Measurements from ENCODE around the gene PLCB1. TPM values are rescaled to one million over a fixed set of nuclear protein-coding genes. Genes with fewer than 3 reads are reported as not detected.
"Not testable (repeated sequence)": the region's sequence is repeated elsewhere in the genome, so short reads cannot be mapped to it uniquely, and the experiment has no call there.

PLCB1 gene
- polyA plus RNA-seq, 12 donors: 7.4 to 17.8 (median 10.6) TPM; not detected in 1

DNA sequence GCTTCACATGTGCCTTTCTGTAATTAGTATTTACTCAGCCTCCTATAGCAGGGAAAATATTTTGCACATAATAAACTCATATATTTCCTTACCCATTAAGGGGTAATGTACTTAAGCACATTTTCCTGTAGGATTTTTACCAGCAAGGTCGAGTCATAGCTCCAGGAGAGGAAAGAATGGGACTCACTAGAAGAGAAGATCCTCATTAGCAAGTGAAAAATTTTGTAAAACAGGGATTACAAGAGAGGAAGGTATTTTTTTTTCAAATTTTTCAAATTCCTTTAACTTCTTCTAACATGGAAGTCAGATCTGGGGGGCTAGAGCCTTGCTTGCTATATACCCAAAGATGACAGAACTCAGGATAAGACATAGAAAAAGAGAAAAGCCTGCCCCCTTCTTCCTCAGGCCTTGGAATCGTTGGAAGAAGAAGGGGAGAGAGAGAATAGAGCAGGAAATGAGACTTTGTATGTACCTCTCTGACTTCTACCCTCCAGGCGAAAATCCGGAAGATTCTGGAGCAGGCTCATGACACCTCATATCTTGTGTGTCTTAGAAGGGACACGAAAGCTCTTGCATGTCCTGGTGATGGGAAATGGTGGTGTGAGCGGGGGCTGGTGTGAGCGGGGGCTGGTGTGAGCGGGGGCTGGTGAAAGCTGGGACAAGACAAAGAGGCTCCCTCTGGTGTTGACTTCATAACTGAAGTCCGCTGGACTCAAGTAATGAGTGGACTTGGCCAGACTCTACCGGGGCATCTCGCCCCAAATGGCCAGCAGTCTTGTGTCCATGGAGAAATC lies 679.9 kb downstream of the PLCB1 start:
- no peak for DNase-seq

DNA sequence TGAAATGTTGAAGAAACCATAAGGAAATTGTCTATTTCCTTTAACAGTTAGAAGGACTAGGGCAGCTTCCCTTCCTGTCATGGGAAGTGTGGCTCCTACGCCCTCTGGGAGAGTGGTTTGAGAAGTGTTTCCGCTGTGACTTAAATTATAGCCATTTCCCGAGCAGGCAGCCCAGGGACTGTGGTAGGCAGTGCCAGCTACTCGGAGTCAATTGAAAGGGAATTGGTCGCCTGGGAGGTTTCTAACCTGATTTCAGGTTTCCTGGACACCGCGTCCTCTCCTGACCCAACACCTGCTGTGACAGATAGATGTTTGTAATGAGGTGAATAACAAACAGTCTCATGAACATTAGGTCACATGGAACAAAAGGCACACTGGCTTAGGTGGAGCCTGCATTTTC lies 680.8 kb downstream of the PLCB1 start:
- DNase-seq: no peak

DNA sequence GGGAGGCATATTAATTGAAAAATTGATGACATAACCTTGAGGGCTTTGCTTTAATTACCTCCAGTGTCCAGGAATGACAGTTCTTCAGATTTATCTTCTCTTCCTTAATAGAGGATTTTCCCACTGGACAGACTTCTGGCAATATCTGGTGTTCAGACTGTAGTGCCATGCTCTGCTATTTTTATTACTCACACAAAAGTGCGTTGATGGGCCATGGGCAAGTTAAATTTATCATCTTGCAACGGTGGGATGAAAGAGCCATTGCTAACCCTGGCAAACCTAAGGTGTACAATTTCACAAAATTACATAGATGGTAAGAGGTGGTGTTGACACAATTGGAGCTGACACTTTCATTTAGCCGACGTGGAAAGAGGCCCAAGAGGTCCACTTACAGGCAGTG lies 683.1 kb downstream of the PLCB1 start:
- DNase-seq: no peak

DNA sequence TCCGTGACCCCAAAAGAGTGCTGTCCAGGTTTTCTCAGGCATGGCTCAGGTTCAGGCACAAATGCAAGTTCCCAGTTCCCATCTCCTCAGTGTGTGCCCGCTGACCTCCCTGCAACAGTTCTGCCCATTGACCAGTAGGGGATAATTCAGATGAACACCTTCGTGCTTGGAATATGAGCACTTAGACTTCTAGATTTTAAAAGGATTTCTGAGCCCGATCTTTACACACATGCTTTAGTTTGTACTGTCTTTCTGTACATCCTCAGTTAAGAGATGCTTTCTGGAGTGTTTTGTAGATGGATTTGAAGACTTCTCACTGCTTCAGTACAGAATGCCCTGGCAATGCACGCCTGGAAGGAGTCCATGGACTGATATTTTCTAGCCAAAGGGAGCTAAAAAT lies 697.2 kb downstream of the PLCB1 start:
- no peak for DNase-seq

DNA sequence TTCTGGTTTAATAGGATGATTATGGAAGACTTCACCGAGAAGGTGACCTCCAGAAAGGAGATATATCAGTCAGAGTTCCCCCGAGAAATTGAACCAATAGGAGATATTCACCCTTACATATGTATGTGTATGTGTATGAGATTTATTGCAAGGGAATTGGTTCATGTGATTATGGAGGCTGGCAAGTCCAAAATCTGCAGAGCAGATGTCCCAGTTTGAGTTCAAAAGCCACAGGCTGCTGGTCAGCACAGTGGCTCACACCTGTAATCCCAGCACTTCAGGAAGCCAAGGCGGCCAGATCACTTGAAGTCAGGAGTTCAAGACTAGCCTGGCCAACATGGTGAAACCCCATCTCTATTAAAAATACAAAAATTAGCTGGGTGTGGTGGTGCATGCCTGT lies 702.2 kb downstream of the PLCB1 start:
- DNase-seq: not testable (repeated sequence)

DNA sequence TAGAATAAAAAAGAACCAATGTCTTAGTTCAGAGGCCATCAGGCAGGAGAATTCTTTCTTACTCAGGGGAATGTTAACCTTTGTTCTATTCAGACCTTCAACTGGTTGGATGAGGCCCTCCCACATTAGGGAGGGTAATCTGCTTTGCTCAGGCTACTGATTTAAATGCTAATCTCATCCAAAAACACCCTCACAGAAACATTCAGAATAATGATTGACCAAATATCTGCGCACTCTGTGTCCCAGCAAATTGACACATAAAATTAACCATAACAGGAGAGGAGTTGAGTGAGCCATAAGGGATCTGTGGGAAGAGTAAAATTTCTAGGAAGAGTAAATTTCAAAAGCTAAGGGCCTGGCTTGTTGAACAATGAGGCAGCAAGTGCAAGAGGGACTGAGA lies 702.8 kb downstream of the PLCB1 start:
- DNase-seq: no peak

DNA sequence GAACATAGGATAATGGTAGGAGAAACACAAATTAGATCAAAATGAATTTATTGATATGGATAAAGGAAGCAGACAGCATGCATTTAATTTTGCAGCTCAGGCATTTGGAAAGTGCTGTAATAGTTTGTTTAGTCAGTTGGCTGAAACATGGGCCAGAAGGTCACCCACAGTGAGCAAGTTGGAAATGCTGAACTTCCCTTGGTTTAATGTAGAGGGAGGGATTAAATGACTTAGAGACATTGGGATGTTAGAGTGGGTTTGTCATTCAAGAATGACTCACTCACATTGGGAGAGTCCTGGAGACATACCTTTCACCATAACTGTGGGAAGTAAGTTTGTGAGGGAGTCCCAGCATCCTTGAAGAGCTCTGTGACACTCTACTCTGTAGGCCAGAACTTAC lies 705.3 kb downstream of the PLCB1 start:
- no peak for DNase-seq

DNA sequence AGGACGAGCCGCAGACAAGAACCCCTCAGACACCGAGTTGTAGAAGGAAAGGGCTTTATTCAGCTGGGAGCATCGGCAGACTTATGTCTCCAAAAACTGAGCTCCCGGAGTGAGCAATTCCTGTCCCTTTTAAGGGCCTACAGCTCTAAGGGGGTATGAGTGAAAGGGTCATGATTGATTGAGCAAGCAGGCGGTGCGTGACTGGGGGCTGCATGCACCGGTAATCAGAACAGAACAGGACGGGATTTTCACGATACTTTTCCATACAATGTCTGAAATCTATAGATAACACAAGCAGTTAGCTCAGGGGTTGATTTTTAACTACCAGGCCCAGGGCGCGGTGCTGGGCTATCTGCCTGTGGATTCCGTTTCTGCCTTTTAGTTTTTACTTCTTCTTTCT lies 710.5 kb downstream of the PLCB1 start:
- no peak for DNase-seq

DNA sequence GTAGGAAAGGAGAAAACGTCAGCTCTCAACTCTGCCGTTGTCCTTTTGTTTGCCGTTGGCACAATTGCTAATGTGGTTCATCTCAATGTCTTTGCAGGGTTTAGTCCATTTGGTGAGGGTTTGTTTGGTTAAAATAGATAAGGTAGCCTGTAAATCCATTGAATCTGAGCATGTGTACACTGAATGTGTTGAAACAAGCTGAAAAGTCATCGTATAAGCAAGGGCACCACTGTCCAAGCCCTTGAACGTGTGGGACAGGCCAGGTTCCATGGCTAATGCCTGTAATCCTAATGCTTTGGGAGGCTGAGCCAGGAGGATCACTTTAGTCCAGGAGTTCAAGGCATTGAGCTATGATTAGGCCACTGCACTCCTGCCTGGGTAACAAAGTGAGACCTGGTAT lies 712.1 kb downstream of the PLCB1 start:
- DNase-seq: no peak

DNA sequence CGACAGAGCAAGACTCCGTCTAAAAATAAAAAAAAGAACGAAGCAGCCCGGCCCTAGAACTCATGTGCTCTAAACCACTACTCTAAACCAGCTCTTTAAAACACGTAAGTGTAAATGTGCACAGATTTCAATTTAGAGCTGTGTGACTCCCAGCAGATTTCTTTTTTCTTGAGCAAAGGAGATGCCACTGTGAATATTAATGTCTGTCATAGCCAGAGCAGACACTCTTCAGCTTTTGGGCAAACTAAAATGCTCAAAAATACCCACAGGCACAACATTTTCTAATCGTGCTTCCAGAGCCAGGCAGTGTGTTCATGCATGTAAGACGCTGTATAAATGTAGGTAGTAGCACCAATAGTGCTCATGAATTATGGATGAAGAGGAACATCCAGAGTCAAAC lies 717.9 kb downstream of the PLCB1 start:
- no peak for DNase-seq

DNA sequence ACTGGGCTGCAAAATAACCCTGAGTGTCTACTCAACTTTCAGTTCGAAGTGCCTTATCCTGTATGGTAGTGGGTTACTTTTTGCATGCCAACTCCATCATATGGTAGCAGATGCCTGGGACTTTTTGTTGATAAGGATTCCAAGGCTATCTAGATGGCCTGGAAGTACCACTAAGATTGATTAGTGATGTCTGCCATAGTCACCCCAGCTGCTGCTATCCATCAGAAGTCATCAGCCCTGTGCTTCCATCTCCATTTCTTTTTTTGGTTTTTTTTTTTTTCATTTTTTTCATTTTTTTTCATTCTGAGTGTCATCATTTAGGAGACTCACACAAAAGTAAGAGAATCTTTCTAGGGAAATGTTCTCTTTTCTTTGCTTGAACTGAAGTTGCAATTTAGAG lies 719.4 kb downstream of the PLCB1 start:
- DNase-seq: no peak

DNA sequence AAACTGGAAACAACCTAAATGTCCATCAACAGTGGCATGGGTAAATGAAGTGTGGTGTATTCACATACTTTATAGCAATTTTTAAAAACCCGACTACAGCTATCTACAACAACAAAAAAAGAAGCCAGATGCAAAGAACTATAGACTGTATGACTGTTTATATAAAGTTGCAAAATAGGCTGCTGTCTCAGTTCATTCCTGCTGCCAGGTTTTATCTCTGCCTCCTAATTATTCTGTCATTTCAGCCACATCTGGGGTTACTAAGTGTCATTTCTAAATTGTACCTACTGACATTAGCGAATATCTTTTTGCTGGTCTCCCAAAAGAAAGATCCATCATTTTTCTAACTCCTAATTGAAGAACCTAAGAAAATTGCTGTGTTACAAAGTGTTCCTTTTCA lies 719.9 kb downstream of the PLCB1 start:
- not testable (repeated sequence) for DNase-seq

DNA sequence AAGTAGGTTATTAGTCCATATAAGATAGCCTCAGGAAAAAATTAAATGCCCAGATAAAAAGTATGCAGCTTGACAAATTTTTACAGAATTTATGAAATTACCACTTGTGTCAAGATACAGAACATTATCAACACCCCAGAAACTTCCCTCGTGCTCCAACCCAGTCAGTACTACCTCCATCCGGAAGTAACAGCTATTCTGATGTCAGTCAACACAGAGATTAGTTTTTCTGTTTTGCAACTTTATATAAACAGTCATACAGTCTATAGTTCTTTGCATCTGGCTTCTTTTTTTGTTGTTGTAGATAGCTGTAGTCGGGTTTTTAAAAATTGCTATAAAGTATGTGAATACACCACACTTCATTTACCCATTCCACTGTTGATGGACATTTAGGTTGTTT lies 721.1 kb downstream of the PLCB1 start:
- DNase-seq: not testable (repeated sequence)

DNA sequence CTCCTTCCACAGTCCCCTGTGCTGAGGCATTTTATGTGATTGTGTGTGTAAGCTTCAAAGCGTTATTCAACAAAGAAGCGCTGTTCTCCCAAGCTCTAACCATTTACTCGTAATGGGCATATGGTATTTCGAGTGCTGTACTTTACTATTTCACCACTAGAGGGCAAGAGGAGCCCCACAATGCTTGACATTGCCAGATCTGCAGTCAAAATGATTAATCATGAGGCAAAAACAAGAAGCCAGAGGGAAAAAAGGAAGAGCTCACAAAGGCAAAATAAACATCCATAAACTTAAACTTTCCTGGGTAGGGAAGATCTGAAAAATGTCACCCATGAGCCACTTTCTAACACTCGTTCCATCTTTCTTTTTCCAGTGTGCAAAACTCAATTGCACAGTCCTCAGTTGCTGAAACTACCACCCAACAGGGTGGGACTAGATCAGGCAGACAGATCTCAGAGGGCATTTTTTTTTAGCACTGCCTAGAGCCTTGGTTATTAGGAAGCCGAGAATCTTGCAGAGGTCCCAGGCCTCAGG lies 721.8 kb downstream of the PLCB1 start:
- DNase-seq: peak; percentile 81

DNA sequence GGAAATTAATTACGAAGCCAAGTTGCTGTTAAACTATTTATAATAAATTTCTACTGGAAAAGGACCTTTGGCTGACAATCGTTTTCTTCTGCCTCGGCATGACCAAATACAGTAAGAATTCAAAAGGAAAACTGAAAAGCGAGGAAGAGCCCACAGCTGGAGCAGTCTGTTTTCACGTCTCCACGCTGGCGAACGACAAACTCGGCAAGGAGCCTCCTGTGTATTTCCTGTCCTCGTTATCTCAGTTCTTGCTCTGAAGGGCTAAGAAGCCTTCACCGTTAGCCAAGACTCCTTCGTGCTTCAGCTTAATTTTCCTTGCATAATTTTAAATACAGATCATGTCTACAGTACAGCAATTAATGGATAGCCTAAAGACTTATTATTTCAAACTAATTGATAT lies 722.5 kb downstream of the PLCB1 start:
- DNase-seq: peak; percentile 72

DNA sequence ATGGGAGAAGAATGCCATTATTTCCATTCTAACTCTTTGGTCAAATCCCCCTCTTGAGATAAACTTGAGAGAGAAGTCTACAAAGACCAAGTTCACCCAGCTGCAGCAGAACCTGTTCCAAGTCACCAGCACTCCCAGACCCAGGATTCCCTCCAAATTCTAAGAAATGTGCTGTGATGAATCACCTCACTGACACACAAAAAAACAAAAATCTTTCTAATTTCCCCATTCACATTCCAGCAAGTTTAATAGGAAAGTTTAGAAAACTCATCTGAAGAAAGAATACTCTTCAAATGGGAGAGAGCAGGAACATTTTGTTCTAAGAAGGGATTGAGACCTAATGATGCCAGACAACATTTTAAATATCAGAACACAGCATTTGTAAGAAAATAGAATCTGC lies 723.2 kb downstream of the PLCB1 start:
- peak; percentile 61 for DNase-seq

DNA sequence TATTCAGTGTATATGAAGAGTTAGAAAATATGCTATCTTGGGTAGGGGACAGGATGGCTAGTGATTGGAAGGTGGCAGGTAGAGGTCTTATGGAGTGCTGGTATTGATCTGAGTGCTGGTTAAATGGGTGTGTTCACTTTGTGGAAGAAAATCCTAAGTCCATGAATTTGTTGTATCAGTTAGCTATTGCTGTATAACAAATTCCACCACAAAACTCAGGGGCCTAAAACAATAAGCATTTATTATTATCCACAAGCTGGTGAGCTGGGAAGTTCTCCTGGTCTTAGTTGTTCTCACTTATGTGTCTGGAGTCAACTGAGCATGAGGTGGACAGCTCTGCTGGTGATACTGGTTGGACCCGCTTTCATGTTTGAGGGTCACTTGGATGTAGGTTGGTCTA lies 724.6 kb downstream of the PLCB1 start:
- DNase-seq: no peak

DNA sequence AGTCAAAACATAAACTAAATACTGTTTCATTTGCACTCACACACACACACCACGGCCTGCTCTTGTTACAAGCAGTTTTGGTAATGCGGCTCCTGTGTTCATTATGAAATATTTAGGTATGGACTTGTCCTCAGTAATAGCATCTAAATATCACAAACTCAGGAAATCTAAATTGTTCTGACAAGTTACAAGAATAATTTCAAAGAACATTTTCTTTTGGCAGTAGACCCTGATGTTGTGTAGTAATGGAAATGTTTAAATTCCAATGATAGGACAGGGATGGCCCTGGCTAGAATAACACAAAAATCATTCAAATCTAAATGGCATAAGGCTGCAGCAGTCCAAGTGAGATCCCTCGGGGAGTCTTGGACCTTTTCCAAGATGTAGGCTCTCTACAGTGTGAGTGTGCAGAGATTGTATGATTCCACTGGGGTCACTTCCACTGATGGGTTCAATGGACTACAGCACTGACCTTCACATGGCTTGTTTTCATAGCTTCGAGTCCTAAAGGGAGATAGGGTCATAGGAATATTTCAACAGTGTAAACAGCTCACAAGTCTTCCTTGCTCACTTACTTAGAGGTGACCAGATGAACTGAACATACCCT lies 726.2 kb downstream of the PLCB1 start:
- DNase-seq: peak; percentile 42

DNA sequence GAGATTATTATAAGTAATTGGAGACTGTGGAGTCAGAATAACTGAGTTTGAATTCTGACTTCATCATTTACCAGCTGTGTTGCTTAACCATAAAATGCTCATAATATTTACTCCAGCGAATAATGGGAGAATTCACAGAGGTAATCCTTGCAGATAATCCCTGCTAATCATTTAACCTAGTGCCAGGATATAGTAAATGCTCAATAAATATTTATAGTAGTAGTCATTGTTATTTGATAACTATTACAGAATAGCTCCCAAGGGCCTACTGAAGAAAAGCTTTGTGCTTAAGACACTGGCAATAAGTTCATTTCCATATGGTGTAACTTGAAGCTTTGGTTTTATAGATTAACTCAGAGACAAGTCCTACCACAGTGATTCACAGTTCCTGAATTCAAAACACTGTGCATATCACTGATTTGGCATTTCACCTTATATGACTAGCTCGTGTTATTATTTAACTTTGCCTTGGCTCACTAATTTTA lies 728.0 kb downstream of the PLCB1 start:
- DNase-seq: no peak

DNA sequence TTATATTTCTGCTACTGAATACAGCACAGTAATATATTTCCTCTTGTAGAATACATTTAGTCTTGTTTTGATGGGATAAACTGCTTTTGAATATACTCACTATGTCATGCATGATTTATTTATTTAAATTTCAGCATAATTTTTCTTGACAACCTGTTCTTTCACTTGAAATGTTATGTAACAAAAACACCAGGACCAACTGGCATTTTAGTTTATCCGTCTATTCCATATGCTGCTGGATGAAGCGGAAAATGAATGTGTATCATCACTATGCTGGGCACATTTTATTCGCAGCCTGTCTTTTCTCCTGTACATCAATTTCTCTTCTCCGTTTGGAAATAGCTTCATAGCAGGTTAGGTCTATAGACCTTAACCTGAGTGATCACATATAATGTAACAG lies 730.0 kb downstream of the PLCB1 start:
- no peak for DNase-seq

DNA sequence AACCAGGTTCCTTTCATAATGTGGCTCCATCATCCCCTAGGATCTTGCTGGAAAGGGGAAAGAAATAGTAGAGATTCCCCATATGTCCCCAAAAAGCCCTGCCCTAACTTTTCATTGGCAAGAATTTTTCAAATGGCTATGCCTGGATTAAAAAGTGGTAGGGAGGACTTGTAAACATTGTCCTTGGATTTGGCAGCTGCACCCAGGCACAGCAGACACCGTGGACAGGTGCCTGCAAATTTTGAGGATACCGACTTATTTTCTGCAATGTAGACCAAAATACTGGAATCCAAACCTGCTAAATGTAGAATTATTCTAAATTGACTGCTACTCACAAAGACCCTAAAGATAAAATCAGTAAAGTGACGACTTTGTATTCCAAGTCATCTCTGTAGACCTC lies 733.6 kb downstream of the PLCB1 start:
- no peak for DNase-seq

DNA sequence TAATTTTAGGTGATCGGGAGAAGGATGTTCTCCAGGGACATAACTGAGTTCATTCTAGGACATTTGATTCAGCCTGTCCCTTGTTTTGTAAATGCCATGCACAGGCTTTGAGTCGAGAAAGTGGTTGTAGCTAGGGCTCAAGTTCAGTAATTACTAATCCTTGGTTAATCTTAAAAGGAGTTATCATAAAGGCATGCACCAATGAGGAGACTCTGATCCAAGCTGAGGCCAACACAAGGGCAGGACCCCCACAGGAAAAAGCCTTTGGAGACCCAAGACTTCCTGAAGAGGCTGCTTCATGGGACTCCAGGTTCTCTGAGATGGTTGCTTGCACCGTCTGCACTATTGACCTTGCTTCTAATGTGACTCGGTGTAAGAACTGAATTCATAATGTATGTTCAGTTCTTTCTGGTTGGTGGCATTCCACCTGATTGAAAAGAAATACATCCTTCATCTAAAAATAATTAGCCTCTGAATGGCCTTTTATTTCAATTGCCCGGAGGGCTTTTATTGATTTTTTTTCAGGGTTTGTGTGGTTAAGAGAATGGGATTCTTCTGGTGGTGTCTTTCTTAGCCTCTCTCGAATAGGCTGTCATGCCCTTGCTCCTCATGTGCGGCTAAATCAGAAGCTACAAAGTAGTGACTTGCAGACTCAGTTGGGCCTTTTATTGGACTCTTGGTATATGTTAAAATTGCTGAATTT lies 735.1 kb downstream of the PLCB1 start:
- no peak for DNase-seq

DNA sequence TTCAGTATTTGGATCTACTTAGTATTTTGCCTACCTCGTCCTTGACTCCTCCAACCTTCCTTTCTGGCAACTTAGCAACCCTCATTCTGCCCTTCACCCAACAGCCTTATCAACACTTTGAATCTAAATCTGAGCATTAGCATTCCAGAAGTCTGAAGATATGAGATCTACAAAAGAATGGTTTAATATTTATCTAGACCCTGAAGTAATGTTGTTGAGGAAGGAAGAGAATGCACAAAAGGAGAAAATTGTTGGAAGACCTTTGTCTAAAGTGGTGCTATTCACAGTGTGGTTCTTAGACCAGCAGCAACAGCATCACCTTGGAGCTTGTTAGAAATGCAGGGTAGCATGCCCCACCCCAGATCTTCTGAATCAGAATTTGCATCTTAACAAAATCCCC lies 738.6 kb downstream of the PLCB1 start:
- no peak for DNase-seq

Measured in muscle of arm (tissue), 12 donors.